Fibroblast of skin of right biceps (primary cell): ENCODE results near the gene SLC26A6.

ENCODE experiments used
- DNase-seq: peaks from one replicate; pipeline ENCODE4 v3.0.0-alpha.2; 2013

SLC26A6 gene

GRCh38 chr3:48660800-48661400, 25.6 kb upstream of the SLC26A6 start:
- DNase-seq: no peak

- DNase-seq: no peak
Observed at GRCh38 chr3:48656841-48657281, 21.6 kb upstream of the SLC26A6 start.

- peak; percentile 59 for DNase-seq
Observed at GRCh38 chr3:48656061-48656840, 21.0 kb upstream of the SLC26A6 start.

- no peak for DNase-seq
Observed at GRCh38 chr3:48655606-48656005, 20.3 kb upstream of the SLC26A6 start.

GRCh38 chr3:48655063-48655462, 19.8 kb upstream of the SLC26A6 start:
- DNase-seq: no peak

GRCh38 chr3:48652923-48653715, 17.9 kb upstream of the SLC26A6 start:
- DNase-seq: no peak

- no peak for DNase-seq
Observed at GRCh38 chr3:48651771-48652170, 16.5 kb upstream of the SLC26A6 start.

- no peak for DNase-seq
Observed at GRCh38 chr3:48650723-48651122, 15.5 kb upstream of the SLC26A6 start.

GRCh38 chr3:48648188-48648850, 13.1 kb upstream of the SLC26A6 start:
- DNase-seq: no peak

- DNase-seq: no peak
Observed at GRCh38 chr3:48647714-48648113, 12.5 kb upstream of the SLC26A6 start.

GRCh38 chr3:48644898-48645760, 9.9 kb upstream of the SLC26A6 start:
- no peak for DNase-seq

GRCh38 chr3:48642605-48643004, 7.3 kb upstream of the SLC26A6 start:
- DNase-seq: no peak

GRCh38 chr3:48641396-48641795, 6.1 kb upstream of the SLC26A6 start:
- no peak for DNase-seq

GRCh38 chr3:48639944-48640606, 4.8 kb upstream of the SLC26A6 start:
- DNase-seq: no peak

GRCh38 chr3:48637305-48637704, 2.0 kb upstream of the SLC26A6 start:
- DNase-seq: no peak

GRCh38 chr3:48636149-48636655, 941 bp upstream of the SLC26A6 start:
- peak; percentile 1 for DNase-seq

GRCh38 chr3:48634661-48635221, 520 bp downstream of the SLC26A6 start:
- peak; percentile 74 for DNase-seq

GRCh38 chr3:48633743-48634142, 1.5 kb downstream of the SLC26A6 start:
- DNase-seq: no peak

GRCh38 chr3:48633256-48633655, 2.0 kb downstream of the SLC26A6 start:
- no peak for DNase-seq

- no peak for DNase-seq
Observed at GRCh38 chr3:48631516-48632448, 3.5 kb downstream of the SLC26A6 start.
